SIG-M5 (cell line): ENCODE measurements around the gene OR2A12.
"Not testable (repeated sequence)": the region's sequence is repeated elsewhere in the genome, so short reads cannot be mapped to it uniquely, and the experiment has no call there.

Experiments
- DNase-seq: peaks from one replicate; lab custom pipeline; 2025; lab: John Stamatoyannopoulos, UW

Gene OR2A12

GRCh38 chr7:144122876-144123275 lies 36.8 kb downstream of the OR2A12 start, which contains the start of gene OR2A14:
OR2A14 (plus strand) TSS chr7:144123176; CDS start chr7:144129113, 5,937 bp downstream.
- no peak for DNase-seq

GRCh38 chr7:144127714-144128334 lies 41.7 kb downstream of the OR2A12 start:
- no peak for DNase-seq

DNA sequence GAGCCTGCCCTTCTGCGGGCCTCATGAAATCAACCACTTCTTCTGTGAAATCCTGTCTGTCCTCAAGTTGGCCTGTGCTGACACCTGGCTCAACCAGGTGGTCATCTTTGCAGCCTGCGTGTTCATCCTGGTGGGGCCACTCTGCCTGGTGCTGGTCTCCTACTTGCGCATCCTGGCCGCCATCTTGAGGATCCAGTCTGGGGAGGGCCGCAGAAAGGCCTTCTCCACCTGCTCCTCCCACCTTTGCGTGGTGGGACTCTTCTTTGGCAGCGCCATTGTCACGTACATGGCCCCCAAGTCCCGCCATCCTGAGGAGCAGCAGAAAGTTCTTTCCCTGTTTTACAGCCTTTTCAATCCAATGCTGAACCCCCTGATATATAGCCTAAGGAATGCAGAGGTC lies 43.5 kb downstream of the OR2A12 start:
- not testable (repeated sequence) for DNase-seq

DNA sequence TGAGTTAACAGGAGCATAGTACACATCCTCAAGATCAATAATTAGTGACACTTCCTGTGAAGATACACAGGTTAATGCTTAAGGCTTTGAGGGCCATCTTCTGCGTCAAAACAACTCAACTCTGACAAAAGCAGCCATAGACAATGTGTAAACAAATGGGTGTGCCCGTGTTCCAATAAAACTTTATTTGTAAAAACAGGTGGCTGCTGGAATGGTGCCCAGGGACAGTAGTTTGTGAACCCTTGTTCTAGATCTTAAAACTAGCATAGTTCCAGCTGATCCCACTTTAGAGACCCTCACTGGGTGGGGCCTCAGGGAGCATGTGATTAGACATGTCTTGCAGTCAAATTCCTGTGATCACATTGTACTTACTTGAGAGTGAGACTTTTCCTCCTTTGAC lies 44.7 kb downstream of the OR2A12 start:
- no peak for DNase-seq

DNA sequence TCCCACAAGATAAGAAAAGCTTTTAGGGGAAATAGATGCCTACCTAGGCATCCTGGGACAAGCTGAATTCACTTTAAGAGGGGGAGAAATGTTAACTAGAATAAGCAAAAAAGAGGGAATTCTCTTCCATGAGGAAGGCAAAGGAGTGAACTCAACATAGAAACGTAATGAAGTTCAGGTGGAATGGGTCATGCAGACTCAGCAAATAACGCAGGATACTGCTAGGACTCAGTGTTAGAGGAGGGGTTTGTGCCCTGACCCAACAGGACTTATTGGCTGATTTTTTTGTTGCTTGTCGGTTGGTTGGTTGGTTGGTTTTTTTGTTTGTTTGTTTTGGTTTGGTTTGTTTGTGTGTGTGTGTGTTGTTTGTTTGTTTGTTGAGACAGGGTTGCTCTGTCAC lies 46.2 kb downstream of the OR2A12 start:
- no peak for DNase-seq

GRCh38 chr7:144133307-144133706 lies 47.2 kb downstream of the OR2A12 start:
- DNase-seq: no peak

DNA sequence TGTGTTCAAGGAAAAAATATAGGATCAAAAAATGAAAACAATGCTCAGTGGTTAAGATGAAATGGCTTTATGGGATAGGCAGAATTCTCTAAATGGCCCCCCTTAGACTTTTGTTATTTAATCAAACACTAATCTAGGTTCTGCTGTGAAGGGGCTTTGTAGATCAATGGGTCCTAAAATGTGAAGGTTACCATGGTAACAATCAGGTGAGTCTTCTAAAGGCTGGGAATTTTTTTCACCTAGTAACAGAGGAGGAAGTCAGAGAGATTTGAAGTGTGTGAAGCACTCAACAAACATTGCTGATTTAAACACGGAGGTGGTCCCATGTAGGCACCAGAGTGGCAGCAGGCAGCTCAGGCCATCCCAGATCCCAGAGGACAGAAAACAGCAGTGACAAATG lies 48.0 kb downstream of the OR2A12 start:
- DNase-seq: no peak

DNA sequence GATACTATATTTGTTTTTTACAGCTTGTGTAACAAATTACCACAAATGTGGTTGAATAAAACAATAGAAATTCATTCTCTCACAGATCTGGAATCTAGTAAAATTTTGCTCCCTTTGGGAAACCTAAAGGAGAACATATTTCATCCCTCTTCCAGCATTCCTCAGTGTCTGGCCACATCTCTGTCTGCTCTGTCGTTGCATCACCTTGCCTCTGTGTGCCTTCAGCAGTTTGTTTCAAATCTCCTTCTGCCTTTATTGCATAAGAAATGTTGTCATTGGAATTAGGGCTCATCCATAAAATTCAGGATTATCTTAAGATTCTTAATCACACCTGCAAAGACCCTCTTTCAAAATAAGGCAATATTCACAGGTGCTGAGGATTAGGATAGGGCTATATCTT lies 51.4 kb downstream of the OR2A12 start:
- DNase-seq: no peak

- DNase-seq: no peak
Observed at GRCh38 chr7:144142187-144142586, 56.1 kb downstream of the OR2A12 start.

DNA sequence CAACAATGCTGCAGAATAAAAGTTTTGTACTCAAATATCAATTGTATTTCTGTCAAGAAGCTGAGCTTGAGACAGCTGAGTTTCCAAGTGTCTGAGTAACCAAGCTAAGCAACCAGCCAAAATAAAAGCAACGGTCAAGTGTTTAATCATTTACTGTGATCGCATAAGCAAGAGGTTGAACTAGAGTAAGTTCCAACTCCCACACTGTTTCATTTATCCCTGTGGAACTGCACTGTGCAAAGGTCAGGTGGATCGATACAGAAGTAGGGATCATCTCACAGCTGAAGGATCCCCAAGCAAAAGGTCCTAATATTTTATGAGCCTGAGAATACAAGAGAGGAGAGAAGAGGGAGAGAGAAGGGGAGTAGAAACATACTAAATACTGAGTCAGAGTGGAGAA lies 58.3 kb downstream of the OR2A12 start:
- no peak for DNase-seq

DNA sequence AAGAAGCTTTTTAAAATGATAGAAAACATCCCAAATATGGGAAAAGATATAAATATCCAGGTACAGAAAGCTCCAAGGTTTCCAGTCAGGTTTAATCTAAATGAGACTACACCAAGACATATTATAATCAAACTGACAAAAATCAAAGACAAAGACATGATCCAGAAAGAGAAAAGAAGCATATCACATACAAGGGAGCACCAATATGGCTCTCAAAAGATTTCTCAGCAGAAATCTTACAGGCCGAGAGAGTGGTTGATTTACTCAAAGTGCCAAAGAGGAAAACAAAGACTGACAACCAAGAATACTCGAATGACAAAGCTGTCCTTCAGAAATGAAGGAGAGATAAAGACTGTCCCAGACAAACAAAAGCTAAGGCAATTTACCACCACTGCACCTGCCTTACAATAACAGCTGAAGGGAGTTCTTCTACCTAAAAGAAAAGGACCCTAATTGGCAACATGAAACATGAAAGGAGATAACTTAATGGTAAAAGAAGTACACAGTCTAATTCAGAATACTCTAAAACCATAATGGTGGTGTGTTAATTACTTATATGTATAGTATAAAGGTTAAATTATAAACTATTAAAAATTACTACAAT lies 62.2 kb downstream of the OR2A12 start:
- DNase-seq: no peak
